OCI-LY1 (cell line): ENCODE results near the gene WWOX.

Source experiments
- H2AFZ ChIP-seq: fragments of 200-600 bp; sonication (generic), shearing (Covaris generic); 2 replicates; pipeline ENCODE4 v1.6.0; 2014; ENCODE audit warnings: antibody characterized with exemption, mild to moderate bottlenecking, low read length
- H3F3A ChIP-seq: fragments of 200-600 bp; sonication (generic), shearing (Covaris generic); 2 replicates; pipeline ENCODE4 v1.6.0; 2014; ENCODE audit warnings: mild to moderate bottlenecking, antibody characterized with exemption, low read length, moderate library complexity; ENCODE audit not compliant: insufficient read depth
- H3K27ac ChIP-seq: fragments of 200-600 bp; sonication (generic); 2 replicates; pipeline ENCODE4 v1.5.1; 2014; ENCODE audit warnings: low read length, mixed run types, mild to moderate bottlenecking, low read depth; ENCODE audit not compliant: poor library complexity, severe bottlenecking
- H3K27me3 ChIP-seq: fragments of 200-600 bp; sonication (generic); 2 replicates; pipeline ENCODE4 v1.6.0; 2014; ENCODE audit warnings: antibody characterized with exemption, mild to moderate bottlenecking, low read length, moderate library complexity; ENCODE audit not compliant: insufficient read depth
- H3K36me3 ChIP-seq: fragments of 200-600 bp; sonication (generic); 2 replicates; pipeline ENCODE4 v1.6.1; 2014; ENCODE audit warnings: mild to moderate bottlenecking, antibody characterized with exemption, low read length, moderate library complexity, mixed read lengths; ENCODE audit not compliant: insufficient read depth
- H3K4me1 ChIP-seq: fragments of 200-600 bp; sonication (generic); 2 replicates; pipeline ENCODE4 v1.5.1; 2014; ENCODE audit warnings: mild to moderate bottlenecking, low read length, moderate library complexity; ENCODE audit not compliant: insufficient read depth, severe bottlenecking
- H3K4me2 ChIP-seq: fragments of 200-600 bp; sonication (generic), shearing (Covaris generic); 2 replicates; pipeline ENCODE4 v1.6.1; 2014; ENCODE audit warnings: low read length
- H3K4me3 ChIP-seq: fragments of 200-600 bp; sonication (generic); 2 replicates; pipeline ENCODE4 v1.5.1; 2014; ENCODE audit warnings: low read length, low read depth, mild to moderate bottlenecking, mixed read lengths; ENCODE audit not compliant: poor library complexity, severe bottlenecking
- H3K79me2 ChIP-seq: fragments of 200-600 bp; shearing (Covaris generic); 2 replicates; pipeline ENCODE4 v1.6.1; 2016; ENCODE audit warnings: mixed run types, low read length, mixed read lengths; ENCODE audit not compliant: insufficient read depth
- H3K9ac ChIP-seq: fragments of 200-600 bp; sonication (generic), shearing (Covaris generic); 2 replicates; pipeline ENCODE4 v1.6.1; 2014; ENCODE audit warnings: mild to moderate bottlenecking, low read length, mixed read lengths
- H3K9me2 ChIP-seq: fragments of 200-600 bp; sonication (generic), shearing (Covaris generic); 2 replicates; pipeline ENCODE4 v1.6.1; 2014; ENCODE audit warnings: low read depth, mild to moderate bottlenecking, low read length, mixed read lengths
- H3K9me3 ChIP-seq: fragments of 200-600 bp; shearing (Covaris generic); 2 replicates; pipeline ENCODE4 v1.6.1; 2014; ENCODE audit warnings: low read length, mixed read lengths
- H4K20me1 ChIP-seq: fragments of 200-600 bp; sonication (generic), shearing (Covaris generic); 2 replicates; pipeline ENCODE4 v1.6.0; 2016; ENCODE audit warnings: mild to moderate bottlenecking, low read length; ENCODE audit not compliant: insufficient read depth
- EZH2 ChIP-seq: fragments of 200-600 bp; sonication (generic), shearing (Covaris generic); IDR thresholded peaks from 2 replicates; pipeline ENCODE4 v1.8.0; 2017; ENCODE audit warnings: borderline replicate concordance, mixed run types, mild to moderate bottlenecking, antibody characterized with exemption, low read length, moderate library complexity, mixed read lengths
- TF ChIP-seq, protein P1 (sequence below): fragments of 200-600 bp; sonication (generic), shearing (Covaris generic); IDR thresholded peaks from 2 replicates; pipeline ENCODE4 v1.5.1; 2017; ENCODE audit warnings: mild to moderate bottlenecking, antibody characterized with exemption, low read length, moderate library complexity, mixed read lengths

The WWOX gene

DNA sequence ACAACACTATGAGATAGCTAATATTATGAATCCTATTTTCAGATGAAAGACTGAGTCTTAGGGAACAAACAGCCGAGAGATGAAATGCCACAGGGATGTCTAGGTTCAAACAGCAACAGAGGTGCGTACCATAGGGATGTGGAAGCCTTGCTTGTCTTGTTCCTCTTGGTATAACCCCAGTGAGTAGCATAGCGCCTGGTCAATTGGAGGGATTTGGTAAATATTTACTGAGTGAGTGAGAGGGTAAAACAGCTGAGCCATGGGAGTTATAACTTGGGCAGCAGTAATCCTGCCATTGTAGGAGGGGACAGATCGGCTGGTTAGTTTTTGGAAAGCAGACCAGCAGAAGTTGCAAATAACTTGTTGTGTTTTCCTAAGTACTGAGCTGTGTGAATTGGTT is 80.2 kb downstream of the WWOX start:
- Histone ChIP-seq H3K9ac (no peak overlapping the region), H3K9me3 (no peaks in the 10 kb centered on the region), H3K36me3 (no peaks in the 10 kb centered on the region), H2AFZ (no peak overlapping the region), H3K9me2 (no peaks in the 10 kb centered on the region), H3K4me3 (no peak overlapping the region), H3K27me3 (no peaks in the 10 kb centered on the region), H3K4me1 (peaks cover 11% of the 10 kb centered on the region), H3K4me2 (no peak overlapping the region), H3F3A (no peaks in the 10 kb centered on the region), H4K20me1 (no peaks in the 10 kb centered on the region), H3K79me2 (no peaks in the 10 kb centered on the region), H3K27ac (no peak overlapping the region)
- TF ChIP-seq, protein P1, sequence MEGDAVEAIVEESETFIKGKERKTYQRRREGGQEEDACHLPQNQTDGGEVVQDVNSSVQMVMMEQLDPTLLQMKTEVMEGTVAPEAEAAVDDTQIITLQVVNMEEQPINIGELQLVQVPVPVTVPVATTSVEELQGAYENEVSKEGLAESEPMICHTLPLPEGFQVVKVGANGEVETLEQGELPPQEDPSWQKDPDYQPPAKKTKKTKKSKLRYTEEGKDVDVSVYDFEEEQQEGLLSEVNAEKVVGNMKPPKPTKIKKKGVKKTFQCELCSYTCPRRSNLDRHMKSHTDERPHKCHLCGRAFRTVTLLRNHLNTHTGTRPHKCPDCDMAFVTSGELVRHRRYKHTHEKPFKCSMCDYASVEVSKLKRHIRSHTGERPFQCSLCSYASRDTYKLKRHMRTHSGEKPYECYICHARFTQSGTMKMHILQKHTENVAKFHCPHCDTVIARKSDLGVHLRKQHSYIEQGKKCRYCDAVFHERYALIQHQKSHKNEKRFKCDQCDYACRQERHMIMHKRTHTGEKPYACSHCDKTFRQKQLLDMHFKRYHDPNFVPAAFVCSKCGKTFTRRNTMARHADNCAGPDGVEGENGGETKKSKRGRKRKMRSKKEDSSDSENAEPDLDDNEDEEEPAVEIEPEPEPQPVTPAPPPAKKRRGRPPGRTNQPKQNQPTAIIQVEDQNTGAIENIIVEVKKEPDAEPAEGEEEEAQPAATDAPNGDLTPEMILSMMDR, result no peak

DNA sequence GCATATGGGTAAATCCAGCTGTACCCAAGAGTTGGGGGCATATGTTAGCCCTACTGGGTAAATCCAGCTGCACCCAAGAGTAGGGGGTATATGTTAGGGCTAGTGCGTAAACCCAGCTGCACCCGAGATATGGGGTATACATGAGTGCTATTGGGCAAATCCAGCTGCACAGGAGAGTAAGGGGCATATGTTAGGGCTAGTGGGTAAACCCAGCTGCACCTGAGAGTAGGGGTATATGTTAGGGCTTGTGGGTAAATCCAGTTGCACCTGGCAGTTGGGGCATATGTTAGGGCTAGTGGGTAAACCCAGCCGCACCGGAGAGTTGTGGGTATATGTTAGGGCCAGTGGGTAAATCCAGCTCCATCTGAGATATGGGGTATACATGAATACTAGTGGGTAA is 80.9 kb downstream of the WWOX start:
- no peak overlapping the region for H3K27ac ChIP-seq
- H3K9ac ChIP-seq, result no peak overlapping the region
- H3K4me1 ChIP-seq, result peaks cover 11% of the 10 kb centered on the region
- no peaks in the 10 kb centered on the region for H3K36me3 ChIP-seq
- no peak for TF ChIP-seq EZH2
- TF ChIP-seq, protein P1, result no peak
- no peaks in the 10 kb centered on the region for H3K9me3 ChIP-seq
- H3K27me3 ChIP-seq, result no peaks in the 10 kb centered on the region
- no peaks in the 10 kb centered on the region for H3K79me2 ChIP-seq
- no peaks in the 10 kb centered on the region for H3K9me2 ChIP-seq
- no peak overlapping the region for H3K4me2 ChIP-seq
- H3F3A ChIP-seq, result no peaks in the 10 kb centered on the region
- H3K4me3 ChIP-seq, result no peak overlapping the region
- no peak overlapping the region for H2AFZ ChIP-seq
- H4K20me1 ChIP-seq, result no peaks in the 10 kb centered on the region

DNA sequence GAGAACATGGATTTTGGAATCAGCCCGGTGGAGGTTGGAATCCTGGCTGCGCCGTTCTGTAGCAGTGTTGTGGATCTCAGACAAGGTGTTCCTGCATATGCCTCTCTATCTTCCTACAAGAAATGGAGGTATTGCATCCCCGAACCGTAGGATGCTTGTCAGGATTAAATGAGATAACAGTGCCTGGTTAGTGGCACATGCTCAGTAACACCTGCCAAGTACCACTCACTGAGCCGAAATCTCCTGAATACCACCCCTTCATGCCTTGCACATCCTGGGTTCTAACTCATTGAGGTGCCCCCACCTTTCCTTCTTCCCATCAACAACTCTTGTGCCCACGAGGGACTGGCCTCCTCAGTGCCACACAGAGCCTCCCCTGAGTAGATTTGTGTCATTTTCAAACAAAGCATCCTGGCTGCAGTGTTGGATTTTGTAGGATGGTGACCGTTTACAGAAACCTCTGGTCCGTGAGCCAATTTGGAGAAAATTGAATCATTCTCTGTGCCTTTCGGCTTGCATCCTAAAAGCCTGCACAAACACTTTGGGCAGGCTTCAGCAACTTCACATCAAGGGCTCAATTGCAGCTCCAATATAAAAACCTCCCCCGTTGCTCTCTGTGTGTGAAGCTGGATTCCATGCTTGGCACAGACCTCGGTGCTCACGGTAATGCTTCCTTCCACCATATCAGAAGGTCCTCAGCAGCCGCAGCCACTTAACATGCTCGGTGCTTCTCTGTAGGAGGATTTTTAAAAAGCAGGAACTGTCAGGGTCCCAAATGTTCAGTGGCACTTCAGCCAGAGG is 84.2 kb downstream of the WWOX start:
- H3K79me2 ChIP-seq, result no peaks in the 10 kb centered on the region
- H4K20me1 ChIP-seq, result no peaks in the 10 kb centered on the region
- no peak for TF ChIP-seq EZH2
- TF ChIP-seq, protein P1, result no peak
- no peak overlapping the region for H3K9ac ChIP-seq
- H2AFZ ChIP-seq, result no peak overlapping the region
- H3K9me3 ChIP-seq, result no peaks in the 10 kb centered on the region
- H3K27me3 ChIP-seq, result no peaks in the 10 kb centered on the region
- no peak overlapping the region for H3K4me2 ChIP-seq
- H3K4me3 ChIP-seq, result no peak overlapping the region
- H3K4me1 ChIP-seq, result no peaks in the 10 kb centered on the region
- no peaks in the 10 kb centered on the region for H3K36me3 ChIP-seq
- H3F3A ChIP-seq, result no peaks in the 10 kb centered on the region
- no peaks in the 10 kb centered on the region for H3K9me2 ChIP-seq
- no peak overlapping the region for H3K27ac ChIP-seq
